OCI-LY7 (cell line): ENCODE results near the gene TNFSF4.

ENCODE experiments used
- CTCF ChIP-seq: fragments of 200-600 bp; sonication (generic); conservative IDR thresholded peaks from 2 replicates; pipeline ENCODE4 v1.5.1; 2014; ENCODE audit warnings: mild to moderate bottlenecking, antibody characterized with exemption, low read length, moderate library complexity, mixed read lengths
- EZH2phosphoT487 ChIP-seq: fragments of 200-600 bp; sonication (generic); IDR thresholded peaks from 2 replicates; pipeline ENCODE4 v1.6.1; 2018; ENCODE audit warnings: low read depth, borderline replicate concordance, mild to moderate bottlenecking, mixed run types, antibody characterized with exemption, low read length, moderate library complexity, mixed read lengths

- no peak for TF ChIP-seq EZH2phosphoT487
- no peak for TF ChIP-seq CTCF
Observed at GRCh38 chr1:173201969-173202368, 5.2 kb downstream of the TNFSF4 start.
